H1 (cell line): ENCODE results near the gene ATG7. TPM values are rescaled to one million over a fixed set of nuclear protein-coding genes. Genes with fewer than 3 reads are reported as not detected.

Source experiments
- CTCF ChIA-PET: fragments of 300-600 bp; sonication (Branson Sonifier 250); formaldehyde crosslinking; loops from one replicate; lab custom pipeline; 2021; ENCODE audit not compliant: partially characterized antibody; lab: Charles Lee
- POLR2A ChIA-PET: fragments of 300-600 bp; sonication (Branson Sonifier 250); formaldehyde crosslinking; loops from one replicate; lab custom pipeline; 2021; ENCODE audit warnings: inconsistent platforms; ENCODE audit not compliant: partially characterized antibody; lab: Charles Lee
- DNase-seq, 2 experiments: peaks; one replicate each; pipeline versions ENCODE4 v3.0.0 to v3.0.0-alpha.2; 2010 to 2022; ENCODE audit warnings: low spot score in 2 of 2, low read depth in 1 of 2, mixed read lengths in 1 of 2
- FAIRE-seq: peaks from 2 replicates; lab custom pipeline; 2011; peaks lifted over from hg19 to GRCh38; lab: Jason Lieb, UNC
- H2AFZ ChIP-seq: 2 replicates; pipeline ENCODE4 v1.8.1; 2012; ENCODE audit warnings: low read length, inconsistent platforms
- H2AK5ac ChIP-seq: 2 replicates; pipeline ENCODE4 v1.6.1; 2013; ENCODE audit warnings: low read depth, low read length
- H2BK120ac ChIP-seq: replicated peaks from 2 replicates; pipeline ENCODE3; 2013; ENCODE audit warnings: low read depth, low read length, inconsistent platforms
- H2BK12ac ChIP-seq: 2 replicates; pipeline ENCODE4 v1.6.1; 2013; ENCODE audit warnings: low read depth, low read length
- H2BK15ac ChIP-seq: 2 replicates; pipeline ENCODE4 v1.6.1; 2013; ENCODE audit warnings: low read length
- H2BK20ac ChIP-seq: 2 replicates; pipeline ENCODE4 v1.6.1; 2013; ENCODE audit warnings: low read length
- H2BK5ac ChIP-seq: 2 replicates; pipeline ENCODE4 v1.6.1; 2013; ENCODE audit warnings: low read depth, low read length
- H3K14ac ChIP-seq: 2 replicates; pipeline ENCODE4 v1.6.1; 2013; ENCODE audit warnings: inconsistent platforms; ENCODE audit not compliant: insufficient read length
- H3K18ac ChIP-seq: 2 replicates; pipeline ENCODE4 v1.6.1; 2013; ENCODE audit warnings: low read length; ENCODE audit errors: extremely low read depth
- H3K23ac ChIP-seq: 2 replicates; pipeline ENCODE4 v1.6.1; 2013; ENCODE audit warnings: inconsistent platforms; ENCODE audit not compliant: insufficient read length
- H3K23me2 ChIP-seq: 2 replicates; pipeline ENCODE4 v1.6.1; 2013; ENCODE audit warnings: low read depth, low read length
- H3K27ac ChIP-seq: 2 replicates; pipeline ENCODE4 v1.6.1; 2011; ENCODE audit warnings: low read depth, low read length, inconsistent platforms
- H3K27me3 ChIP-seq, 4 experiments: replicated peaks in 1 of 4; 1 replicate in 1 of 4; 2 replicates in 3 of 4; pipeline versions ENCODE4 v1.6.1 to v1.8.1; 2011 to 2013; ENCODE audit warnings: low read length in 3 of 4, mild to moderate bottlenecking in 3 of 4, inconsistent platforms in 2 of 4, mixed read lengths in 2 of 4, moderate library complexity in 1 of 4; ENCODE audit not compliant: control insufficient read depth in 3 of 4, insufficient read depth in 3 of 4; ENCODE audit errors: extremely low read depth in 1 of 4
- H3K36me3 ChIP-seq, 4 experiments: 2 replicates each; pipeline versions ENCODE4 v1.6.1 to v1.8.1; 2011 to 2013; ENCODE audit warnings: mild to moderate bottlenecking in 4 of 4, low read length in 3 of 4, moderate library complexity in 2 of 4, control low read depth in 1 of 4, inconsistent platforms in 1 of 4; ENCODE audit not compliant: insufficient read depth in 4 of 4, control insufficient read depth in 2 of 4
- H3K4ac ChIP-seq: replicated peaks from 2 replicates; pipeline ENCODE3; 2013; ENCODE audit warnings: low read length, low read depth, mixed read lengths, inconsistent platforms; ENCODE audit not compliant: insufficient read length
- H3K4me1 ChIP-seq, 4 experiments: replicated peaks in 1 of 4; 1 replicate in 1 of 4; 2 replicates in 3 of 4; pipeline versions ENCODE4 v1.6.1 to v1.8.1; 2011 to 2013; ENCODE audit warnings: low read length in 3 of 4, inconsistent platforms in 2 of 4, mixed read lengths in 1 of 4; ENCODE audit not compliant: insufficient read depth in 4 of 4, control insufficient read depth in 3 of 4
- H3K4me2 ChIP-seq, 2 experiments: 2 replicates each; pipeline versions ENCODE4 v1.6.1 to v1.8.1; 2011 to 2013; ENCODE audit warnings: low read depth in 2 of 2, low read length in 2 of 2, control low read depth in 1 of 2, inconsistent platforms in 1 of 2, mild to moderate bottlenecking in 1 of 2; ENCODE audit not compliant: insufficient read depth in 1 of 2
- H3K4me3 ChIP-seq, 4 experiments: fragments of 200-600, 300-600 bp in 1 of 4; sonication (generic), shearing (Covaris generic), sonication (Bioruptor Twin) in 1 of 4; 2 replicates each; pipeline versions ENCODE4 v1.5.1 to v1.8.1; 2011 to 2016; ENCODE audit warnings: low read length in 4 of 4, low read depth in 3 of 4, control low read depth in 2 of 4, inconsistent platforms in 2 of 4, mild to moderate bottlenecking in 2 of 4, mixed read lengths in 1 of 4, moderate library complexity in 1 of 4; ENCODE audit not compliant: insufficient read depth in 2 of 4; ENCODE audit errors: extremely low read depth in 1 of 4
- H3K56ac ChIP-seq: replicated peaks from 2 replicates; pipeline ENCODE3; 2013; ENCODE audit warnings: low read depth, mild to moderate bottlenecking, mixed read lengths, low read length, inconsistent platforms; ENCODE audit not compliant: insufficient read length
- H3K79me1 ChIP-seq: 2 replicates; pipeline ENCODE4 v1.6.1; 2013; ENCODE audit warnings: low read depth, low read length, control low read depth
- H3K79me2 ChIP-seq, 2 experiments: 2 replicates each; pipeline versions ENCODE4 v1.6.1 to v1.8.1; 2012 to 2013; ENCODE audit warnings: low read length in 2 of 2, mild to moderate bottlenecking in 2 of 2, inconsistent platforms in 1 of 2; ENCODE audit not compliant: insufficient read depth in 2 of 2, control insufficient read depth in 1 of 2
- H3K9ac ChIP-seq, 4 experiments: replicated peaks in 1 of 4; 1 replicate in 1 of 4; 2 replicates in 3 of 4; pipeline versions ENCODE4 v1.6.1 to v1.8.1; 2011 to 2013; ENCODE audit warnings: low read depth in 3 of 4, low read length in 3 of 4, control low read depth in 2 of 4, mild to moderate bottlenecking in 2 of 4, moderate library complexity in 2 of 4, inconsistent platforms in 1 of 4; ENCODE audit errors: extremely low read depth in 1 of 4
- H3K9me3 ChIP-seq, 2 experiments: 2 replicates each; pipeline versions ENCODE4 v1.6.1 to v1.8.1; 2012 to 2013; ENCODE audit warnings: mild to moderate bottlenecking in 2 of 2, moderate library complexity in 2 of 2, control low read depth in 1 of 2, inconsistent platforms in 1 of 2, low read depth in 1 of 2, low read length in 1 of 2, mixed read lengths in 1 of 2; ENCODE audit not compliant: insufficient read depth in 2 of 2
- H4K20me1 ChIP-seq, 2 experiments: replicated peaks in 1 of 2; 2 replicates each; pipeline versions ENCODE3 to v1.8.1; 2011 to 2013; ENCODE audit warnings: inconsistent platforms in 2 of 2, low read length in 2 of 2, mild to moderate bottlenecking in 1 of 2; ENCODE audit not compliant: insufficient read depth in 2 of 2, control insufficient read depth in 1 of 2
- H4K5ac ChIP-seq: 2 replicates; pipeline ENCODE4 v1.6.1; 2013; ENCODE audit warnings: low read length, low read depth, mixed read lengths, inconsistent platforms; ENCODE audit not compliant: insufficient read length
- H4K8ac ChIP-seq: 2 replicates; pipeline ENCODE4 v1.8.0; 2013; ENCODE audit warnings: mild to moderate bottlenecking, moderate library complexity, low read length, inconsistent platforms; ENCODE audit not compliant: insufficient read depth; ENCODE audit errors: extremely low read depth
- H4K91ac ChIP-seq: replicated peaks from 2 replicates; pipeline ENCODE3; 2013; ENCODE audit warnings: low read length, mixed read lengths, inconsistent platforms; ENCODE audit not compliant: insufficient read length
- EZH2 ChIP-seq: fragments of 200-600 bp; sonication (generic); IDR thresholded peaks from 2 replicates; pipeline ENCODE4 v1.7.1; 2012; ENCODE audit warnings: low read depth, mild to moderate bottlenecking, moderate library complexity, low read length, inconsistent platforms; ENCODE audit not compliant: severe bottlenecking
- GTF2F1 ChIP-seq: IDR thresholded peaks from 2 replicates; pipeline ENCODE4 v1.6.1; 2012; ENCODE audit warnings: low read depth, low read length, improper control_type of control experiment, borderline replicate concordance
- KDM4A ChIP-seq: IDR thresholded peaks from one replicate; pipeline ENCODE4 v1.7.1; 2012; ENCODE audit warnings: low read depth, mild to moderate bottlenecking, moderate library complexity, low read length, inconsistent platforms; ENCODE audit not compliant: severe bottlenecking
- NRF1 ChIP-seq: IDR thresholded peaks from 2 replicates; pipeline ENCODE4 v1.6.1; 2011; ENCODE audit warnings: mild to moderate bottlenecking, low read depth, low read length, improper control_type of control experiment
- POLR2A ChIP-seq, 2 experiments: IDR thresholded peaks; 1 replicate in 1 of 2; 2 replicates in 1 of 2; pipeline ENCODE4 v1.6.1; 2011; ENCODE audit warnings: low read depth in 2 of 2, low read length in 2 of 2, mild to moderate bottlenecking in 2 of 2; ENCODE audit errors: control extremely low read depth in 1 of 2
- RXRA ChIP-seq: IDR thresholded peaks from 2 replicates; pipeline ENCODE4 v1.6.1; 2011; ENCODE audit warnings: low read depth, mild to moderate bottlenecking, low read length, moderate library complexity; ENCODE audit not compliant: insufficient read depth
- SAP30 ChIP-seq: fragments of 300-600 bp; sonication (generic); IDR thresholded peaks from 2 replicates; pipeline ENCODE4 v1.7.1; 2012; ENCODE audit warnings: low read length, moderate library complexity, mild to moderate bottlenecking, inconsistent platforms; ENCODE audit not compliant: insufficient read depth, insufficient replicate concordance
- WGBS, 2 experiments: shearing (Covaris generic) in 1 of 2; methylation state at CpG; one replicate each; pipeline versions ENCODE4 v1.1.6 to v1.1.7; 2013 to 2015; ENCODE audit warnings: low lambda C conversion rate in 2 of 2, mixed read lengths in 2 of 2, inconsistent platforms in 1 of 2, low coverage in 1 of 2, missing lambda C conversion rate in 1 of 2; ENCODE audit not compliant: insufficient replicate concordance in 2 of 2, insufficient coverage in 1 of 2, insufficient read length in 1 of 2; ENCODE audit errors: extremely low coverage in 1 of 2, missing lambda C conversion rate in 1 of 2; 5-methylcytosine and 5-hydroxymethylcytosine counted together
- polyA plus RNA-seq, 7 experiments: library from polyadenylated mRNA; depleted of rRNA in 3 of 7; stranded (reverse) in 5 of 7; unstranded in 2 of 7; fragments of >200 nt in 5 of 7; fragments of 200-250 nt in 2 of 7; gene quantifications; 1 replicate in 5 of 7; 2 replicates in 1 of 7; 4 replicates in 1 of 7; pipeline versions ENCODE4 v1.2.1 to v1.2.3, GENCODE V29; 2011 to 2013; ENCODE audit warnings: missing spikeins in 2 of 7, mixed read lengths in 2 of 7
- total RNA-seq: library from RNA; stranded (reverse); fragmentation: NEBNext Ultra II Directional; extraction: Animal tissue kit (Norgen Biotek cat#: 25700); gene quantifications from 2 replicates; pipeline ENCODE4 v1.2.1, GENCODE V29; 2021
- TF ChIP-seq, protein P1 (sequence below): IDR thresholded peaks from 2 replicates; pipeline ENCODE4 v1.6.1; 2012; ENCODE audit warnings: low read length, inconsistent platforms
- TF ChIP-seq, protein P2 (sequence below), 3 experiments: IDR thresholded peaks; 1 replicate in 2 of 3; 2 replicates in 1 of 3; pipeline versions ENCODE4 v1.5.1 to v1.6.1; 2011; ENCODE audit warnings: low read length in 3 of 3, mild to moderate bottlenecking in 3 of 3, inconsistent platforms in 2 of 3, low read depth in 1 of 3, moderate library complexity in 1 of 3; ENCODE audit not compliant: insufficient read depth in 1 of 3; ENCODE audit errors: control extremely low read depth in 1 of 3

The ATG7 gene
- total and polyA plus RNA-seq, 2 of the 8 experiments (the other 6 are each of a cell fraction or from before 2014, with no cell fraction given), result 15.0 to 19.1 TPM

GRCh38 chr3:11580645-11581044 lies 308.4 kb downstream of the ATG7 start:
- Histone ChIP-seq H3K4me3 (no peak overlapping the region), H3K79me1 (peaks cover 8% of the 10 kb centered on the region), H3K4me1 (peaks cover 5 to 18% (median 11%) of the 10 kb centered on the region in 4 experiments; a peak in 6 of 7 replicates), H4K91ac (no peak overlapping the region), H4K5ac (no peak overlapping the region), H2AK5ac (no peak overlapping the region), H3K79me2 (peaks cover 3 to 85% of the 10 kb centered on the region in 2 experiments), H3K27ac (no peak overlapping the region), H3K23ac (no peak overlapping the region), H3K56ac (no peak overlapping the region), H3K9ac (no peak overlapping the region), H2BK20ac (no peak overlapping the region), H3K27me3 (no peaks in the 10 kb centered on the region), H3K4me2 (no peak overlapping the region), H2BK120ac (no peak overlapping the region), H4K20me1 (peaks cover 3 to 12% of the 10 kb centered on the region in 2 experiments), H2AFZ (no peak overlapping the region), H3K18ac (no peak overlapping the region), H3K23me2 (0 out of 2 replicates have a peak, but pooled peaks cover 3% of the 10 kb centered on the region), H2BK12ac (no peak overlapping the region), H3K14ac (no peak overlapping the region), H3K4ac (no peak overlapping the region), H2BK15ac (no peak overlapping the region), H3K36me3 (no peaks in the 10 kb centered on the region), H4K8ac (no peak overlapping the region), H2BK5ac (no peak overlapping the region), H3K9me3 (no peaks in the 10 kb centered on the region)
- POLR2A ChIA-PET, result interaction anchor here (0.7 kb wide), 1 partner anchor 60 kb away, joined by 3 read pairs; no protein-coding TSS in a partner anchor
- CTCF ChIA-PET, result interaction anchor here (0.6 to 1.9 kb wide), 2 partner anchors 10 to 223 kb away, joined by 6 to 7 read pairs; no protein-coding TSS in a partner anchor
- DNase-seq, result no peak
- no peak for FAIRE-seq
- 94% methylated on average over 2 of the region's 2 CpGs; no CpG with 5 or more reads in 1 of the 2 experiments for WGBS, 2 experiments
- TF ChIP-seq, protein P1, sequence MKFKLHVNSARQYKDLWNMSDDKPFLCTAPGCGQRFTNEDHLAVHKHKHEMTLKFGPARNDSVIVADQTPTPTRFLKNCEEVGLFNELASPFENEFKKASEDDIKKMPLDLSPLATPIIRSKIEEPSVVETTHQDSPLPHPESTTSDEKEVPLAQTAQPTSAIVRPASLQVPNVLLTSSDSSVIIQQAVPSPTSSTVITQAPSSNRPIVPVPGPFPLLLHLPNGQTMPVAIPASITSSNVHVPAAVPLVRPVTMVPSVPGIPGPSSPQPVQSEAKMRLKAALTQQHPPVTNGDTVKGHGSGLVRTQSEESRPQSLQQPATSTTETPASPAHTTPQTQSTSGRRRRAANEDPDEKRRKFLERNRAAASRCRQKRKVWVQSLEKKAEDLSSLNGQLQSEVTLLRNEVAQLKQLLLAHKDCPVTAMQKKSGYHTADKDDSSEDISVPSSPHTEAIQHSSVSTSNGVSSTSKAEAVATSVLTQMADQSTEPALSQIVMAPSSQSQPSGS, result no peak
- no peak for TF ChIP-seq NRF1
- no peak for TF ChIP-seq EZH2
- no peak for TF ChIP-seq POLR2A (IDR thresholded peaks at IDR 0.05; ENCODE audit: control extremely low read depth in 1 of 2, low read depth in 2 of 2, low read length in 2 of 2)
- TF ChIP-seq KDM4A, result no peak
- TF ChIP-seq, protein P2, sequence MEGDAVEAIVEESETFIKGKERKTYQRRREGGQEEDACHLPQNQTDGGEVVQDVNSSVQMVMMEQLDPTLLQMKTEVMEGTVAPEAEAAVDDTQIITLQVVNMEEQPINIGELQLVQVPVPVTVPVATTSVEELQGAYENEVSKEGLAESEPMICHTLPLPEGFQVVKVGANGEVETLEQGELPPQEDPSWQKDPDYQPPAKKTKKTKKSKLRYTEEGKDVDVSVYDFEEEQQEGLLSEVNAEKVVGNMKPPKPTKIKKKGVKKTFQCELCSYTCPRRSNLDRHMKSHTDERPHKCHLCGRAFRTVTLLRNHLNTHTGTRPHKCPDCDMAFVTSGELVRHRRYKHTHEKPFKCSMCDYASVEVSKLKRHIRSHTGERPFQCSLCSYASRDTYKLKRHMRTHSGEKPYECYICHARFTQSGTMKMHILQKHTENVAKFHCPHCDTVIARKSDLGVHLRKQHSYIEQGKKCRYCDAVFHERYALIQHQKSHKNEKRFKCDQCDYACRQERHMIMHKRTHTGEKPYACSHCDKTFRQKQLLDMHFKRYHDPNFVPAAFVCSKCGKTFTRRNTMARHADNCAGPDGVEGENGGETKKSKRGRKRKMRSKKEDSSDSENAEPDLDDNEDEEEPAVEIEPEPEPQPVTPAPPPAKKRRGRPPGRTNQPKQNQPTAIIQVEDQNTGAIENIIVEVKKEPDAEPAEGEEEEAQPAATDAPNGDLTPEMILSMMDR (IDR thresholded peaks at IDR 0.05; ENCODE audit: control extremely low read depth in 1 of 3, insufficient read depth in 1 of 3, low read depth in 1 of 3, low read length in 3 of 3), result no peak
- TF ChIP-seq GTF2F1, result no peak
- no peak for TF ChIP-seq SAP30
- no peak for TF ChIP-seq RXRA
